SIG-M5 treated with dmso at 0.1 percent for 504 hours (cell line): ENCODE measurements around the gene LRRC71.
"Not testable (repeated sequence)": the region's sequence is repeated elsewhere in the genome, so short reads cannot be mapped to it uniquely, and the experiment has no call there.

ENCODE experiments used
- DNase-seq: peaks from one replicate; lab custom pipeline; 2025; ENCODE audit not compliant: unreplicated experiment; lab: John Stamatoyannopoulos, UW

Gene LRRC71

DNA sequence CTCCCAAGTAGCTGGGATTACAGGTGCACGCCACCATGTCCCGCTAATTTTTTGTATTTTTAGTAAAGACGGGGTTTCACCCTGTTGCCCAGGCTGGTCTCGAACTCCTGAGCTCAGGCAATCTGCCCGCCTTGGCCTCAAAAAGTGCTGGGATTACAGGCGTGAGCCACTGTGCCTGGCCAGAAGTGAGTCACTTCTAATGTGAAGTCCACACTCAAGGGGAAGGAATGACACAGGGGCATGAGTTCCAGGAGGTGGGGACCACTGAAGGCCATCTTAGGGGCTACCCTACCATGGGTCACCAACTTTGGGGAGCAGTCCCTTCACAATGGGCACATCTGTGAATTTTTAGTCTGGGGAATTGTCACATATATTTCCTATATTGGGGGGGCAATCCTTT is 6.3 kb downstream of the LRRC71 start:
- DNase-seq: not testable (repeated sequence)

GRCh38 chr1:156927215-156928042 is 7.0 kb downstream of the LRRC71 start:
- peak; percentile 71 for DNase-seq

DNA sequence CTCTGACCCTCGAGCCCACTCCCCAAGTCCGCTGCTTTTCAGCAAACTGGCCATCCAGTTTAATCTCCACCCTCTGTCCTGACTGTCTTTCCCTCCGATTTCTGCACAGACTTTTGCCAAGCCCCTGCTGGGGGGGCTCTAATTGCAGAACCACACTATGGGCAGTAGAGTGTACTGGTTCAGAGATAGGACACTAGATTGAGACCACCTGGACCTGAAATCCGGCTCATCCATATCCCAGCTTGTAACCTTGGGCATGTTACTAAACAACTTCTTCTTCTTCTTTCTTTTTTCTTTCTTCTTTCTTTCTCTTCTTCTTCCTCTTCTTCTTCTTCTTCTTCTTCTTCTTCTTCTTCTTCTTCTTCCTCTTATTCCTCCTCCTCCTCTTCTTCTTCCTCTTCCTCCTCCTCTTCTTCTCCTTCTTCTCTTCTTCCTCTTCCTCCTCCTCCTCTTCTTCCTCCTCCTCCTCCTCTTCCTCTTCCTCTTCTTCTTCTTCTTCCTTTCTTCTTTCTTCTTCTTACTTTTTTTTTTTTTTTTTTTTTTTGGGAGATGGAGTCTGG is 7.7 kb downstream of the LRRC71 start:
- no peak for DNase-seq

DNA sequence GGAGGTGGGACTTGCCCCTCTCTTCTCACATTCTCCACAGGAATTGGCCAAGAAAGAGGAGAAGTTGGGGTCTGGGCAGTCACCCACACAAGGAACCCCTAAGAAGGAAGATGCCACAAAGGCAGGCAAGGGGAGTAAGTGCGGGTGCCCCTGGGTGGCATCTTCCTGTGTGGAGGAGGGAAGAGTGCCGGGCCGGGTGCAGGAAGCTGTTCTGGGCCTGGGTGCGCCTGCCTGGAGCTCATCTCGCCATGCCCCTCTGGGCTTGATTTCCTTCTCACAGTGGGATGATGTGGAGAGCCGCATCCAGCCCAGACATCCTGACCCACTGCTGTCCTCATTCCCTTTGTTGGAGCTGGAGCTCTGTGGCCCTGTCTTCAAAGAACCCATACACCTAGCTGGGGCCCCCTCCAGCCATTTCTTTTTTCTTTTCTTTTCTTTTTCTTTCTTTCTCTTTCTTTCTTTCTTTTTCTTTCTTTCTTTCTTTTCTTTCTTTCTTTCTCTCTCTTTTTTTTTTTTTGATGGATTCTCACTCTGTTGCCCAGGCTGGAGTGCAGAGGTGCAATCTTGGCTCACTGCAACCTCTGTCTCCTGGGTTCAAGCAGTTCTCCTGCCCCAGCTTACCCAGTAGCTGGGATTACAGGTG is 9.3 kb downstream of the LRRC71 start:
- DNase-seq: no peak

DNA sequence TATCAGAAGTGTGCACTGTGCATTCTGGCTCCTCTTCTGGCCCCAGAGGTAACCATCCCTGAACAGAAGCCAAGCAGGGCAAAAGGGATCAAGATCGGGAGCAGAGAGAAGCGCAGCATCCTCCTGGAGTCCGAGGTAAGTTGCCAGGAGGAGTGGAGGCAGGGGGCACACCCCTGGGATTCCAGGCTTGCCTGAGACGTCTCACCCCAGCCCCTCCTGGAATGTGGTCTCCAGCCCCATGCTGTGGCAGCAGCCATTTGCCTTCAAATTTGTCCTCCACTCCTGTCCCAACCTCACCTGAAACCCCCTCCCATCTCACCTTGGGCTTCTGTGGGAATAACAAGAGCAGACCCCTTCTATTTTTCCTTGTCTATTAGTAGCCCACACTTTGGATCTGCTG is 10.1 kb downstream of the LRRC71 start:
- DNase-seq: no peak

- DNase-seq: no peak
These were observed 10.9 kb downstream of the LRRC71 start for GRCh38 chr1:156931211-156931952.

DNA sequence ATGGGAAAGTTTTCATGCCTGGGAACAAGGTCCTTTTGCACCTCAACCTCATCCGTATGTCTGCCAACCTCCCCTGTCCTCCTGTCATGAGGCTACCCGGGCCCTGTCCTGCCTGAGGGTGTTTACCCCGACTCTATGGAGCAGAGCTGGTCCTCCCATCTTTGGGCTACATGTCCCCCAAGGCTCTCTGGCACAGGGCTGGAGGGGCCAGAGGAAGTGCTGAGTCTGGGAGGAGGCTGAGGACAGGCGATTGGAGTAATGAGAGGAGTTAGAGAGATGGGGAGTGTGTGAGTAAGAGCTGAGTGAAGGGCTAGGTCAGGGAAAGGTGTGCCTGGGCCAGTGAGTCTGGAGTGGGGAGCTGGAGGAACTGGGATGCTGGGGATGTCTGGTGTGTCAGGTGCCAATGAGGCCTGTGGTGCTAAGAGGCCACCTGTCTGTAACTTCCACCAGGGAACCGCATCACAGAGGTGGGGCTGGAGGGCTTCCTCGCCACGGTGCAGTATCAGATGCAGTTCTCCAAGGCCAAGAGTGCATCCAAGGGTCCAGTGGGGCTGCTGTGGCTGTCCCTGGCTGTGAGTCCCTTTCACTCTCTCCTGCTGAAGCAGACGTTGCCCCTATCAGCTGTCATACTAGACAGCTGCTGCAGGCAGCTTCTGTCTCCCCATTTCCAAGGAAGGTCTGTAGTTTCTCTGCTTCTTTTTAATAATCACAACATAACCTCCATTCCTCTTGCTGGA is 11.7 kb downstream of the LRRC71 start:
- no peak for DNase-seq

DNA sequence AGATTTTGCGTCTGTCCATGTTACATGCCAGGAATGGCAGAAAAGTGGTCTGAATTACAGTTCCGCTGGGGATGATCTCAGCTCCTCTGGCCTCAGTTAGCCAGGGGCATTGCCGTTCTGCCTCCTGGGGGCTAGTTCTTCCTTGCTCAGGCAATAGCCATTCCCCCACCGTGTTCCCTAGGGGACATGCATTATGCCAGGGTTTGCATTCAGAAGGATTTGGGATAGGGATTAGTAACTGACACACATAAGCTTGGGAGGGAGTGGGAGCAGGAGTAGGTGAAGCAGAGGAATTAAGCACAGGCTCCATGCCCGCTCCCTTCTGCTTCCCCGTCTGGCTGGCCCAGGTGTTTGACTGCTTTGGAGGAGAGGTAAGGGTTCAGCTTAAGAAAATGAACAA is 12.7 kb downstream of the LRRC71 start:
- DNase-seq: no peak

- DNase-seq: no peak
These were observed 15.2 kb downstream of the LRRC71 start for GRCh38 chr1:156935505-156936128.

DNA sequence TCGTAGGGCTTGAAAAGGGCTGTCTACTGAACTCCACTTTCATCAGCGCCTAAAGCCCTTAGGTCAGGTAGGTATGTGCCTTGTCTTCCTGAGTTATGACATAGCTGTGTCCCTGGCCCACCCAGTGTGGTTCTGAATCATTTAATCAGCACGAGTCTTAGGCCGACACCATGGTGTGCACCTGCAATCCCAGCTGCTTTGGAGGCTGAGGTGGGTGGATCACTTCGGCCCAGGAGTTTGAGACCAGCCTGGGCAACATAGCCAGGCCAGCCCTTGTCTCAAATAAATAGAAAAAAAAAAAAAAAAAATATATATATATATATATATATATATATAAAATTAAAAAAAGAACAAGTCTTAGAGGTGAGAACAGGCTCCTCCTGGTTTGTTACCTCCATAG is 15.8 kb downstream of the LRRC71 start:
- no peak for DNase-seq

DNA sequence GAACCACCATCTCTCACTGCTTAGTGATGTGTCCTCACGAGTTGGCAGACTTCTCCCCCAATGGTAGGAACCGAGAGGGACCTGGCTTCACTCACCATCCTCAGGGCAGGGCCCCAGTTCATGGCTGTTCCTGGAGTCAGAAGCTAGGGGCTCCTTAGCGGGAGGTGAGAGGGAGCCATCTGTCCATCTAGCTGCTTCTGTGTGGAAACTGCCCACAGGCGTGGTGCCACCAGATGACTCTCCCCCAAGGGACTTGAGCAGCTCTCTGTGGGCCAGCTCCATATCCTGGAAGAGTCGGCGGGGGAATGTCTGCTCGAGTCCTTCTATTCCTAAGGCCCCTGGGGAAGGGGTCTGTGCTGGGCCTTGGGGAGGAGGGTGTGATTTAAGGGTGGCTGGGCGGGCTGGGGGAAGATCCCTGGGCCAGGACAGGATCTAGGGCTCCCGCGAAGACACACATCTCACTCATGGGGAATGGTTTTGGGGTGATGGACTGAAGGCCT is 16.3 kb downstream of the LRRC71 start:
- no peak for DNase-seq

GRCh38 chr1:156937883-156938282 is 17.5 kb downstream of the LRRC71 start:
- no peak for DNase-seq

DNA sequence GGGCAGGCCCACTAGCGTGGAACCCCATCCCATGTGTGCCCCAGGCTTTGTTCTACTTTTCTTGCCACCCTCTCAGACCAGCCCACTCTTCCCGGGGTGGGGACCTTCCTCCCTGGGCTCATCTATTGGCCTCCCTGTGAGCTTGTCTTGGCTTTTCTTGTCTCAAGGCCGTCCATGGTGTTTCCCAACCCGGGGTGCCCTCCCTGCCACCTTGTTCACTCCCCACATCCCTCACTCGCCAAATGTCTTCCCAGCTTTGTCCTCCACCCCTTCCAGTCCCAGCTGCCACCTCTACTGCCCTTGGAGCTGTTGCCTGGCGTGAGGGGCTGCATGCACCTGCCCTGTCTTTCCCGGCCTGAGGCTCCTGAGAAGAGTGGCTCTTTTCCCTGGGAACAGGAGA is 18.4 kb downstream of the LRRC71 start:
- no peak for DNase-seq

DNA sequence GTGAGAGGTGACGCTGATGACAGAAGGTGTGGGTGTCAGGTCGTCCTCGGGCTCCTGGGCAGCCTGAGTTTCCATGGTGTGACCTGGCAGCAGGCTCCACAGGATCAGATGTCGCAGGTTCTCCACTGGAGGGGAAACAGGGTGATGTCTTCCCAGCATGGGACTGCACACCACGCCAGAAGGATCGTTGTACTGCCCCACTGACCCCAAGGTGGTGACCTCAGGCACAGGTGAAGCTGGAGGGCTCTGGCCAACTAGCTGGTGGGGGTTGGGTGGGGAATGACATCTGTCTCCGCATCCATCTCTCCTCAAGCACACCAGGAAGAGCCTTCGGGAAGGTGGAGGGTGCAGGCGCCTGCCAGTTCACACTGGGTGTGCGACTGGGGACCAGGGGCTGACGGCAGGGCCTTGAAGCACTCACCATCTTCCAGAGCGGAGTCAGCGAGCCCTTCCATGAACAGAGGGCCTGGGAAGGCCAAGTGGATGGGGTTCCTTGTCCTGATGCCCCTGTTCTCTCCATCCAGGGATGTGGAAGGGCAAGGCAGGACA is 19.4 kb downstream of the LRRC71 start:
- DNase-seq: no peak

GRCh38 chr1:156941675-156942074 is 21.2 kb downstream of the LRRC71 start:
- DNase-seq: no peak

- no peak for DNase-seq
These were observed 21.7 kb downstream of the LRRC71 start for GRCh38 chr1:156942176-156942575.

DNA sequence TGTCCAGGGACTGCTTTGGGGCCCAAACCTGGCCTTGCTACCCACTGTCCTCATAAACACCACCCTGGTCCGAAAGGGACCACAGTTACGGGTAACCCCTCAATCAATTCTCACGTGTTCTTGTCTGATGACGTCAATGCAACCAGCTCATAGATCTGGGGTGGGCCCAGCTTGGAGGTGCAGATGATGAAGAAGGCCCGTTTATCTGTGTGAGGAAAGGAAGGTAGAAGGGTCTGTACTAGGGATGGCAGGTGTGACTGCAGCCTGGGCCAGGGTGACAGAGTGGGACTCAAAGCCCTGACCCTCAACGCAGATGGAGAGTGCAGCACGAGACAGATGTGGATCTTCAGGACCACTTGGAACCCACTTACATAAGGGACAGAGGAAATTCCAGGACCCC is 22.1 kb downstream of the LRRC71 start:
- DNase-seq: no peak

DNA sequence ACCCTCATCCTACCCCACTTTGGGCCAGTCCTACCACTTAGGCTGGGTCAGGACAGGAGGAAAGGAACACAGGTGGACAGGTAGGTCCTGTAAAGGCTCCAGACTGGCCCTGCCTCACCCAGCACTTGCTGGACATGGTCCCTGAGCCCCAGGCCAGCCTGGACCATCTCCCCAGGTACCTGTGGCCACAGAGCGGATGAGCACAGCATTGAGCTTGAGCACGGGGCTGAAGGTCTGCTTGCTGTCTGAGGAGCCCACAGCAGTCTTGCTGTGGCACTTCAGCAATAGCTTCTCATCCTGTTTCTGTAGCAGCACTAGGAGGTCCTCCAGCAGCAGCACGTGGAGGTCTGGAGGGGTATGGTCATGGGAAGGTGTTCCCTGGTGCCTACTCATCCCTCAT is 23.3 kb downstream of the LRRC71 start:
- no peak for DNase-seq

- DNase-seq: no peak
These were observed 23.8 kb downstream of the LRRC71 start for GRCh38 chr1:156944268-156944667.

DNA sequence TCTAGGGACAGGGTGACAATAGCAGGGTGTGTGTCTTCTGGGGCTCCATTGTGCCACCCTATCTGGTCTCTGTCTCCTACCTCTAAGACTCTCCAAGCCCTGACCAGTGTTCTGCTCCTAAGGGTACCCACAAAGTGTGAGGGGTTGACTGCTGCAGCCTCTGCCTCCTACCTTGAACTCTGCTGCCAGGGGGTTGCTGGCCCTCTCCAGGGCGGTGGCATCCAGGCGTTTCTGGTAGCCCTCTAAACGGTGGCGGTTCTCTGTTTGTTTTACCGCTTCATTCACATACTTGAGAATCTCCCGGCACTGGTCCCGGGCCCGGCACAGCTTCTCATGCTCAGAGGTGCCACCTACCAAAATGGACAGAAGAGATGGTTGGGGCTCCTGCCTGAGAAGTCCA is 24.4 kb downstream of the LRRC71 start:
- DNase-seq: no peak
